Heart right ventricle (tissue), 16 donors: ENCODE results near the gene TMEM204. TPM values are rescaled to one million over a fixed set of nuclear protein-coding genes. Genes with fewer than 3 reads are reported as not detected.

Experiments used
- ATAC-seq, 8 donors: fragments of 200-7000 bp; cut with Tn5 transposase; one replicate each; pipeline ENCODE4 v1.9.1; 2020; ENCODE audit warnings: mild to moderate bottlenecking in 8 of 8, moderate library complexity in 8 of 8, moderate number of reproducible peaks in 1 of 8
- DNase-seq, 2 donors: peaks; one replicate each; pipeline ENCODE4 v3.0.0-alpha.2; 2020
- H3K27ac ChIP-seq, 10 donors: fragments of 200-600 bp; sonication (generic) in 2 of 10; one replicate each; pipeline versions ENCODE4 v1.5.0 to v1.8.0; 2020 to 2022; ENCODE audit warnings: mild to moderate bottlenecking in 3 of 10
- H3K27me3 ChIP-seq, 7 donors: fragments of 200-600 bp; one replicate each; pipeline ENCODE4 v1.8.0; 2021 to 2022; ENCODE audit warnings: mild to moderate bottlenecking in 2 of 7
- H3K36me3 ChIP-seq, 9 donors: fragments of 200-600 bp; sonication (generic) in 1 of 9; one replicate each; pipeline versions ENCODE4 v1.5.0 to v1.8.0; 2020 to 2022; ENCODE audit warnings: mild to moderate bottlenecking in 2 of 9
- H3K4me1 ChIP-seq, 9 donors: fragments of 200-600 bp; sonication (generic) in 1 of 9; one replicate each; pipeline versions ENCODE4 v1.5.0 to v1.8.0; 2020 to 2022; ENCODE audit warnings: mild to moderate bottlenecking in 4 of 9
- H3K4me3 ChIP-seq, 10 donors: fragments of 200-600 bp; sonication (generic) in 2 of 10; one replicate each; pipeline versions ENCODE4 v1.5.0 to v1.8.0; 2020 to 2022; ENCODE audit warnings: mild to moderate bottlenecking in 7 of 10, moderate library complexity in 2 of 10
- H3K9me3 ChIP-seq, 11 donors: fragments of 200-600 bp in 10 of 11; sonication (generic) in 2 of 11; one replicate each; pipeline versions ENCODE4 v1.5.0 to v1.8.0; 2013 to 2022; ENCODE audit warnings: mild to moderate bottlenecking in 2 of 11, control low read depth in 1 of 11, moderate library complexity in 1 of 11
- WGBS, 2 donors: extraction: QIAGEN DNeasy Blood & Tissue Kit; methylation state at CpG; one replicate each; pipeline ENCODE4 v1.1.7; 2013; ENCODE audit warnings: inconsistent platforms in 1 of 2; 5-methylcytosine and 5-hydroxymethylcytosine counted together
- intact Hi-C, 10 donors: fragments of 100-400 bp; cut with DNase I; formaldehyde crosslinking; loops; one replicate each; pipeline versions ENCODE4 v1.11.1 to v1.14.2; 2022
- long read RNA-seq, 3 donors: library from polyadenylated mRNA; unstranded; transcript quantifications; one replicate each; pipeline ENCODE4 v2.0.0, GENCODE V29; 2020 to 2021
- polyA plus RNA-seq, 2 donors: library from polyadenylated mRNA; stranded (reverse); fragments of 200-250 nt; gene quantifications; one replicate each; pipeline ENCODE4 v1.2.3, GENCODE V29; 2013
- total RNA-seq, 10 donors: library from RNA; stranded (reverse); fragmentation: NEBNext Ultra II Directional in 3 of 10; extraction: Animal tissue kit (Norgen Biotek cat#: 25700) in 3 of 10; gene quantifications; one replicate each; pipeline versions ENCODE4 v1.2.1 to v1.2.4, GENCODE V29; 2021 to 2023
- TF ChIP-seq, protein P1 (sequence below), 9 donors: fragments of 200-600 bp; sonication (generic) in 2 of 9; IDR thresholded peaks; one replicate each; pipeline versions ENCODE4 v1.5.0 to v1.8.0; 2021 to 2022; ENCODE audit warnings: antibody characterized with exemption in 9 of 9, mild to moderate bottlenecking in 5 of 9, moderate library complexity in 1 of 9
- donor health status: Arrhythmogenic right ventricular cardiomyopathy.
- donor health status: ischemic (EF 13 %, LVEDD 7.1; RV severe dilation, severe dysfunction).
- donor health status: healthy with polysubstance abuse.
- donor health status: DM: no; HTN: yes; CAD: no.
- donor health status: DM: no; HTN: no; CAD: no.
- donor health status: ischemic (EF 25% LVEDD 6.9; RV normal size, moderate dysfunction).
- donor health status: ischemic (EF 25% LVEDD 5.7; RV mildly dilated, moderate dysfunction).
- donor health status: healthy.
- donor health status: DM: yes; HTN: yes; CAD: no.
- donor health status: Ischemic cardiomyopathy.
- donor health status: ischemic (EF 35%, LVEDD 5.7; RV mildly dilated, moderate dysfunction).
- donor health status: nonischemic (EF 11% LVEDD 7.7; RV severe dilation, severe dysfunction).
- donor health status: DM: yes; HTN: yes; CAD: no.
- donor health status: PGD.
- donor health status: ischemic (EF 29% LVEDD 5.4; RV normal size, mild dysfunction).
- donor health status: nonischemic (EF 23%, LVEDD 6.1; RV moderate dilation, normal function).

The TMEM204 gene
- 10 to 100 TPM; 10.7 to 24.4 (median 18.1) TPM for total RNA-seq
- polyA plus RNA-seq, result 10 to 100 TPM; 37.5 to 49.9 TPM
- long read RNA-seq, donor 1, transcript TMEM204-202 (3 exons, 1,938 nt), result major isoform, 61 of 69 reads
- long read RNA-seq, donor 1, partial matches to known transcripts, result 6 of 69 reads
- long read RNA-seq, donor 1, other reads (novel, unspliced or antisense), result 2 of 69 reads
- long read RNA-seq, donor 2, transcript TMEM204-202 (3 exons, 1,938 nt), result major isoform, 63 of 79 reads
- long read RNA-seq, donor 2, partial matches to known transcripts, result 2 of 79 reads
- long read RNA-seq, donor 2, other reads (novel, unspliced or antisense), result 13 of 79 reads
- long read RNA-seq, donor 3, transcript TMEM204-202 (3 exons, 1,938 nt), result major isoform, 111 of 119 reads
- long read RNA-seq, donor 3, partial matches to known transcripts, result 0 of 119 reads
- long read RNA-seq, donor 3, other reads (novel, unspliced or antisense), result 8 of 119 reads

DNA sequence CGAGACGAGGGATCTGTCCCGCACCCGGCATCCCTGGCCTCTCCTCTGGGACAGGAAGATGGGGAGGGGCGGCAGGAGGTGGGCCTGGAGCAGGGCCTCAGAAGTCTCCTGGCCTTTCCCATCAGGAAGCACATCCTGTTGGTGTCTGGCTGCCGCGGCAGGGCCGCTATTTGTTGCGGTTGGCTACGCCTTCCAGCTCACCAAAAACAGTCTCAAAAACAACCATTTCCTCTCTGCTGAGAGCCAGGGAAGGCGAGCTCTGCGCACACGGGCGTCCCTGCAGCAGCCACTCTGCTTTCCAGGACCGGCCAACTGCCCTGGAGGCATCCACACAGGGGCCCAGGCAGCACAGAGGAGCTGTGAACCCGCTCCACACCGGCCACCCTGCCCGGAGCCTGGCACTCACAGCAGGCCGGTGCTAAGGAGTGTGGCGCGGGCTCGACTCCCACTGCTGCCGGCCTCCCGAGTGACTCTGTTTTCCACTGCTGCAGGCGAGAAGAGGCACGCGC is at the start of gene TMEM204:
TMEM204 (plus strand) TSS at position 224 of the 509 bp plus-strand sequence. CDS start 610 bp downstream, outside the sequence.
- DNase-seq, result peak; percentile 85 to 90
- H3K4me3 ChIP-seq, result peak within 1 kb of the TSS; percentile 71 to 94 (median 88)
- H3K27ac ChIP-seq, result peak within 1 kb of the TSS; percentile 87 to 99 (median 95)
- peaks cover 0 to 30% (median 0%) of the 10 kb centered on the region in 7 donors for H3K27me3 ChIP-seq
- peaks cover 32 to 77% (median 75%) of the 10 kb centered on the region in 9 donors for H3K4me1 ChIP-seq
- TF ChIP-seq, protein P1, sequence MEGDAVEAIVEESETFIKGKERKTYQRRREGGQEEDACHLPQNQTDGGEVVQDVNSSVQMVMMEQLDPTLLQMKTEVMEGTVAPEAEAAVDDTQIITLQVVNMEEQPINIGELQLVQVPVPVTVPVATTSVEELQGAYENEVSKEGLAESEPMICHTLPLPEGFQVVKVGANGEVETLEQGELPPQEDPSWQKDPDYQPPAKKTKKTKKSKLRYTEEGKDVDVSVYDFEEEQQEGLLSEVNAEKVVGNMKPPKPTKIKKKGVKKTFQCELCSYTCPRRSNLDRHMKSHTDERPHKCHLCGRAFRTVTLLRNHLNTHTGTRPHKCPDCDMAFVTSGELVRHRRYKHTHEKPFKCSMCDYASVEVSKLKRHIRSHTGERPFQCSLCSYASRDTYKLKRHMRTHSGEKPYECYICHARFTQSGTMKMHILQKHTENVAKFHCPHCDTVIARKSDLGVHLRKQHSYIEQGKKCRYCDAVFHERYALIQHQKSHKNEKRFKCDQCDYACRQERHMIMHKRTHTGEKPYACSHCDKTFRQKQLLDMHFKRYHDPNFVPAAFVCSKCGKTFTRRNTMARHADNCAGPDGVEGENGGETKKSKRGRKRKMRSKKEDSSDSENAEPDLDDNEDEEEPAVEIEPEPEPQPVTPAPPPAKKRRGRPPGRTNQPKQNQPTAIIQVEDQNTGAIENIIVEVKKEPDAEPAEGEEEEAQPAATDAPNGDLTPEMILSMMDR (IDR thresholded peaks at IDR 0.05), result no peak
- WGBS, 2 donors, result 29 to 36% methylated on average over 27 of the region's 27 CpGs
- no peaks in the 10 kb centered on the region for H3K9me3 ChIP-seq
- intact Hi-C loops, result loop anchor here in 6 of 10 donors (5.0 kb wide), 3 partner anchors 36 to 79 kb away; partner anchors contain the start of genes CRAMP1 (in 3 of the 6), IFT140 (in 3 of the 6) and TELO2 (in 3 of the 6)
- H3K36me3 ChIP-seq, result peaks cover 0 to 34% (median 6%) of the 10 kb centered on the region in 9 donors
- ATAC-seq, result peak; percentile 54 to 83 (median 77)

DNA sequence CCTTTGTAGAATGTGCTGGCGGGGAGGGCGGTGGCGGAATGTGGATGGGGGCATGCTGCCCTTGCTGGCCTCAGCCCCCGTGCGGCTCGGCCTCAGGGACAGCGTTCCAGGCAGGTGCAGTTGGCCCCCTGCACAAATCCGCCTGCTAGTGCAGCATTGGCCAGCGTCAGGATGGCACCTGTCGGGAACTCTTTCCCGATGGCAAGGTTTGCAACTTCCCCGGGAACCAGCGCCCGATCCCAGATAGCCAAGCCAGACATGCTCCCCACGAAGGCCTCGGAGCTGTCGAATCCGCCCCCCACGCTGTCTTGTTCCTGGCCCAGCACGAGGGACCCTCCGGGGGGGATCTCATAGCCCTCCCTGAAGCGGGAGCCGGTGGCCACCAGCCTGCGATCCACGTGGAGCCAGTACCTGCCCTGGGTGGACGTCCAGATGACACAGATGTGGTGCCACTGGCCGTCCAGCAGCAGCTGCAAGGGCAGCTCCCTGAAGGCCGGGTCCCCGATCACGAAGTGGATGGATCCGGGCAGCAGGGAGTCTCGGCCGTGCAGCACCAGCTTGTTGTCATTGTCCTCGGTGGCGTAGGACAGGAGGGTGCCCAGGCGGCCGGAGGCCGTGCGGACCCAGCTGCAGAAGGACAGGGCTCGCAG is 47.5 kb upstream of the TMEM204 start:
- Histone ChIP-seq H3K27me3 (no peaks in the 10 kb centered on the region), H3K4me3 (no peak overlapping the region), H3K36me3 (no peaks in the 10 kb centered on the region), H3K4me1 (peaks cover 0 to 12% (median 0%) of the 10 kb centered on the region in 9 donors), H3K9me3 (no peaks in the 10 kb centered on the region), H3K27ac (no peak overlapping the region)
- intact Hi-C loops, result no loop called here
- ATAC-seq, result no peak
- 88 to 90% methylated on average over 40 of the region's 40 CpGs for WGBS, 2 donors
- TF ChIP-seq, protein P1 (IDR thresholded peaks at IDR 0.05), result no peak
- DNase-seq, result peak in 1 of 2 donors; percentile 10

DNA sequence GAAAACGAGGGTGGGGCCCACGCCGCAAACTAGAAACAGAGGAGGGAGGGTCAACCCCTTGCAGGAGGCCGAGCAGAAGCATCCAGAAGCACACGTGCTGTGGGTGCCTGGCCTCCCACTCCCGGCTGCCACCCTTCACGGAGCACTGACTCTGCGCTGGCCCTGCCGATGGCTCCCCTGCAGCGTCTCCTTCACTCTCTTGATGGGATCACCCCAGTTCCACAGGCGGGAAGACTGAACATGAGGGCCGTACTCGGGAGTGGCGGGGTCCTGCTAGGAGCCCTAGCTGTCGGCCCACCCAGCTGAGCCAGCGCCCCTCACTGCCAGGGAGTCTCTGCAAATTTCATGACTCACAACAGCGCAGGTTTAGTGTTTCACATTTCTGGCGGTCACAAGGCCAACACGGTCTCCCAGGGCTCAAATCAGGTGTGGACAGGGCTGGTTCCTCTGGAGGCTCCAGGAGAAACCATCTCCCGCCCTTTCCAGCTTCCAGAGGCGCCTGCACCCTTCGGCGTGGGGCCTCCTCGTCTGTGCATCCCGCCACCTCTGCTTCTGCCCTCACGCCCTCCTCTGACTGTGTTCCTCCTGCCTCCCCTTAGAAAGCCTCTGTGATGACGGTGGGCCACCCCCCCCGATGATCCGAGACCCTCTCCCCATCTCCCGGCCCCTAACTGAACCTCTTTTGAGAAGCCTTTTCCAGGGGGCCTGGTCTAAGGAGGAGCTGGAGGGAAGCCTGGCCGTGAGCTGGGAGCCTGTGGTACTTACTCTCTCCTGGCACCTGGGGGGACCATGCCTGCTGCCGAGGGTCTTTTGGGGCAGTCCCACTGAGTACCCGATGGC is 46.7 kb upstream of the TMEM204 start:
- WGBS, 2 donors, result 80 to 83% methylated on average over 33 of the region's 33 CpGs
- DNase-seq (no peak), ATAC-seq (no peak)
- TF ChIP-seq, protein P1 (IDR thresholded peaks at IDR 0.05), result no peak
- no peaks in the 10 kb centered on the region for H3K9me3 ChIP-seq
- no peaks in the 10 kb centered on the region for H3K27me3 ChIP-seq
- H3K4me3 ChIP-seq, result no peak overlapping the region
- intact Hi-C loops, result no loop called here
- H3K36me3 ChIP-seq, result no peaks in the 10 kb centered on the region
- peaks cover 0 to 12% (median 0%) of the 10 kb centered on the region in 9 donors for H3K4me1 ChIP-seq
- no peak overlapping the region for H3K27ac ChIP-seq
